Type B pancreatic cell (in vitro differentiated cells): Measurements from ENCODE around the gene FOXK2. TPM values are rescaled to one million over a fixed set of nuclear protein-coding genes. Genes with fewer than 3 reads are reported as not detected.

ENCODE experiments used
- DNase-seq: peaks from one replicate; pipeline ENCODE4 v3.0.0; 2021; ENCODE audit warnings: mixed read lengths; ENCODE audit not compliant: unreplicated experiment; ENCODE audit errors: extremely low spot score
- H3K27ac Mint-ChIP-seq: 2 replicates; pipeline ENCODE4 v1.8.0; 2021; ENCODE audit warnings: mild to moderate bottlenecking, mixed read lengths
- H3K27me3 Mint-ChIP-seq: 2 replicates; pipeline ENCODE4 v1.8.0; 2021; ENCODE audit warnings: mixed read lengths
- H3K36me3 Mint-ChIP-seq: 2 replicates; pipeline ENCODE4 v1.8.0; 2021; ENCODE audit warnings: mixed read lengths
- H3K4me1 Mint-ChIP-seq: one replicate; pipeline ENCODE4 v1.8.0; 2021; ENCODE audit warnings: mixed read lengths; ENCODE audit not compliant: unreplicated experiment
- H3K4me3 Mint-ChIP-seq: 2 replicates; pipeline ENCODE4 v1.8.0; 2021; ENCODE audit warnings: mild to moderate bottlenecking, mixed read lengths
- H3K9me3 Mint-ChIP-seq: 2 replicates; pipeline ENCODE4 v1.8.0; 2021; ENCODE audit warnings: mixed read lengths
- CTCF ChIP-seq: fragments of 200-600 bp; sonication (generic); conservative IDR thresholded peaks from 2 replicates; pipeline ENCODE4 v1.5.0; 2021; ENCODE audit warnings: antibody characterized with exemption, mild to moderate bottlenecking
- total RNA-seq: library from RNA; stranded (reverse); gene quantifications from 2 replicates; pipeline ENCODE4 v1.2.1, GENCODE V29; 2021; ENCODE audit warnings: low replicate concordance

Gene FOXK2
- total RNA-seq, 1 donor from 2014 or later, result 75.5 TPM

DNA sequence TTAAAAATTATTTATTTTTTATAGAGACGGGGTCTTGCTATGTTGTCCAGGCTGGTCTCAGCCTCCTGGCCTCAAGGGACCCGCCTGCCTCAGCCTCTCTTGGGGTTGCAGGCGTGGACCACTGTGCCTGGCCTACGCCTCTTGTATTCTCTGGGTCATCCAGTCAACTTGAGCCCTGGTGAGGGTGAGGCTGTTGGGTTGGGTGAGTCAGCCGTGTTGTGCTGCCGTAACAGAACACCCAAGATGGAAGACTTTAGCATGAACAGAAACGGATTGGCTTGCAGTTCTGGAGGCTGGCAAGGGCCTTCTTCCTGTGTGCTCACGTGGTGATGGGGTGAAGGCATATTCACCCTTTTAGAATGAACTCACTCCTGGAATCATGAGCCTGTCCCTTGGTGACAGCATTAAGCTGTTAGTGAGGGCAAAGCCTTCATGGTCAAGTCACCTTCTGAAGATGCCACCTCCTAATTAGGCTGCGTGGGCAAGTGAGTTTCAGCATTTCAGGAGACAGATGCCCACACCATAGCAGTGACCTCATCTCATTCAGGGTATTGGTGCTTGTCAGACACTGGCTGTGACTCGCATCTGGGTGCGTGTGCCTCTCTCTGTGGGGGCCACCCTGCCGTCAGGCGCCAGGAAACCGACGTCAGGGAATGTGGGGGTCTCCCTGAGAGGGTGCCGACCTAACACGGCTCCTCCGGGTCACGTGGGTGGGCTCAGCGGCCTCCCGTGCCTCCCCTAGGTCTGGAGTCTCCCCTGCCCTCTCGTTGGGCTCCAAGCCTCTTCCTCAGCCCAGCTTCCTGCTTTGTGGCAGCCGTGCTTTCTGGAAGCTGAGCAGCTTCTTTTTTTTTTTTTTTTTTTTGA lies 79.0 kb downstream of the FOXK2 start:
- peaks cover 2% of the 10 kb centered on the region for H3K4me1 Mint-ChIP-seq
- TF ChIP-seq CTCF, result no peak
- H3K9me3 Mint-ChIP-seq, result no peaks in the 10 kb centered on the region
- H3K27me3 Mint-ChIP-seq, result no peaks in the 10 kb centered on the region
- no peak overlapping the region for H3K27ac Mint-ChIP-seq
- no peak for DNase-seq
- H3K36me3 Mint-ChIP-seq, result peaks cover 17% of the 10 kb centered on the region
- no peak overlapping the region for H3K4me3 Mint-ChIP-seq

DNA sequence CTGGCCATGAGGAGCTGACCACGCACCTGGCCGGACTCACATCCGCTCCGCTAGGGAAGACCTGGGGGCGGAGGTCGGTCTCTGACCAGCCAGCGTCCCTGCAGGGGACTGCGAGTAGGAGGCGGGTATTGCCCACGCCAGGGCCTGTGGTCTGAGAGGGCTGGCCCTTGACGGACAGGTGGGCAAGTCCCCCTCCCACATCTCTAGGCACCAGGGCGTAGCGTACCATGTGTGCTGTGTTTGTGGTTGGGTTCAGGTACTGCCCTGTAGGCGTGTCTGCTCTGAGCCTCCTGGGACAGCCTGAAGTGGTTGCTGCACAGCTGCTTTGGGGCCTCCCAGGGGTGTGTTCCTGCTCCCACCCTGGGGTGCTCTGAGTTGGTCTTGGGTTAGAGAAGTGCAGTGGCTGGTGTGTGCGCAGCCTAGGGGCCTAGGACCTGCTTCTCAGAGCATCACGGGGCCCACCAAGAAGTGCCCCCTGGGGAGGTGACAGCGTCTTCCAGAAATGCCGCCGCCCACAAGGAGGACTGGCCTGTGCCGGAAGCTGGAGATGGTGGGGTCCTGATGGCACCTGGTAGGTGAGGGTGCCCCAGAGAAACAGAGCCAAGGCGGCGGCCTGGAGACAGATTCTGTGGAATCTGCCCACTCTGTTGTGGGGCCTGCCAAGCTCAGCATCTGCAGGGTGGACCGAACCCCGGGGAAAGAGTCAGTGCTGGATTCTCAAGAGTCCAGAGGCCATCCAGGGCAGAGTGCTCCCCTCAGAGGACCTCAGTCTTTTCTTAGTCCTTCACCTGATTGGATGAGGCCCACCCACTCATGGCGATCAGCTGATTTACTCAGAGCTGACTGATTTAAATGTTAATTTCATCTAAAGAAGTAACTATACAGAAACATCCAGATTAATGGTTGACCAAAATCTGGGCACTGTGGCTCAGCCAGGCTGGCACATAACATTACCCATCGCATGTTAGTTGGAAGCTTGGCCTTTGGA lies 80.4 kb downstream of the FOXK2 start:
- Mint-ChIP-seq H3K4me3 (no peak overlapping the region), H3K27ac (no peak overlapping the region), H3K9me3 (no peaks in the 10 kb centered on the region), H3K36me3 (peaks cover 22% of the 10 kb centered on the region), H3K4me1 (no peaks in the 10 kb centered on the region), H3K27me3 (no peaks in the 10 kb centered on the region)
- no peak for TF ChIP-seq CTCF
- DNase-seq, result no peak

DNA sequence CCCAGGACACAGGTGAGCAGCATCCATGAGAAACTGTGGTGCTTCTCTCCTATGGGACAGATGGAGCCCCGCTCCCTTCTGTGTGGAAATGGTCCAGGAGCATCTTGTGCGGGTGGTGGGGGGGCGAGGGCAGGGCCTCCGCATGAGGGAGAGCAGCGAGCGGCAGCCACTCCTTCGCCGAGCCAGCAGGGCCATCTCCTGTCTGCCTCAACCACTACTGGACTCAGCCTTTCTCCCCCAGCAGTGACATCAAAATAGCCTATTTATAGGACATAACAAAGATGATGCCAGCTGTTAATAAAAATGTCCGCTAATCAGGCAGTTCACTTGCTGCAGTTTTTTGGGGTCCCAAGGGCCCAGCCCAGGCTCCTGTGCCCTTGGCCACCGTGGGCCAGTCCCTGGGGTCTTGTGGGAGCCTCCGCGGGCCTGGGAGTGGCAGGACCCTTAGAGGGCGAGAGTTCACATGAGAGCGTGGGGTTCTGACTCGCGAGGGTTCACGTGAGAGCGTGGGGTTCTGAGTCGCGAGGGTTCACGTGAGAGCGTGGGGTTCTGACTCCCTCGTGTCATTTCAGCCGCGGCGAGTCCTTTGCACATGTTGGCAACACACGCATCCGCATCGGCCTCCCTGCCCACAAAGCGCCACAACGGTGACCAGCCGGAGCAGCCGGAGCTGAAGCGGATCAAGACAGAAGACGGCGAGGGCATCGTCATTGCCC lies 81.4 kb downstream of the FOXK2 start:
- Mint-ChIP-seq H3K4me1 (no peaks in the 10 kb centered on the region), H3K36me3 (peaks cover 30% of the 10 kb centered on the region), H3K4me3 (no peak overlapping the region), H3K27me3 (no peaks in the 10 kb centered on the region), H3K9me3 (no peaks in the 10 kb centered on the region), H3K27ac (no peak overlapping the region)
- TF ChIP-seq CTCF, result no peak
- no peak for DNase-seq

- H3K36me3 Mint-ChIP-seq, result peaks cover 34% of the 10 kb centered on the region
- H3K9me3 Mint-ChIP-seq, result no peaks in the 10 kb centered on the region
- H3K27me3 Mint-ChIP-seq, result no peaks in the 10 kb centered on the region
- no peak overlapping the region for H3K27ac Mint-ChIP-seq
- no peak for TF ChIP-seq CTCF
- no peak for DNase-seq
- H3K4me3 Mint-ChIP-seq, result no peak overlapping the region
- H3K4me1 Mint-ChIP-seq, result no peaks in the 10 kb centered on the region
Observed at GRCh38 chr17:82601447-82602000, 82.0 kb downstream of the FOXK2 start.

DNA sequence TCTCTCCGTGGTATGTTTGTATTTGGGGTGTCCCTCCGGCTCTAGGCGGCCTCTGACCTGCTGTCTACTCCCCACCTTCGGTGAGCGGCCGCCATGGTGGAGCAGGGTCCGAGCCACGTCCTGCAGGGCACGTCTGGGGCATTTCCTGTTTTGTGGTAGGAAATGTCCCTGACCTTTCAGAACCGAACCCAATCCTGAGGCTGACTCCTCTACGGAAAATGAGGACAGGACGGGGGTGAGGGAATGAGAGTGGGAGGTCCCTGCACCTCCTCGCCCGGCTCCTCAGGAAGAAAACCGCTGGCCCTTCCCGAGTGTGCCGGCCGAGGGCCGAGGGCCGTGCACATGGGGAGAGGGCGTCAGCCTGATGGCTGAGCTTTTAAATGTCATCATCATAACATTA lies 83.0 kb downstream of the FOXK2 start:
- peaks cover 36% of the 10 kb centered on the region for H3K36me3 Mint-ChIP-seq
- no peak for DNase-seq
- H3K9me3 Mint-ChIP-seq, result no peaks in the 10 kb centered on the region
- H3K27me3 Mint-ChIP-seq, result no peaks in the 10 kb centered on the region
- no peaks in the 10 kb centered on the region for H3K4me1 Mint-ChIP-seq
- H3K27ac Mint-ChIP-seq, result peak overlapping the region; percentile 31
- H3K4me3 Mint-ChIP-seq, result no peak overlapping the region
- no peak for TF ChIP-seq CTCF
